ENCODE measurements around the gene TEX101. TPM values are rescaled to one million over a fixed set of nuclear protein-coding genes. Genes with fewer than 3 reads are reported as not detected.
A peak's percentile ranks its signal among the peaks of the same experiment; 100 is the strongest.
"Not testable (repeated sequence)": the region's sequence is repeated elsewhere in the genome, so short reads cannot be mapped to it uniquely, and the experiment has no call there.

Gene TEX101
- total and polyA plus RNA-seq, 5 experiments from 2014 or later, result not detected

- Mint-ChIP-seq H3K4me3 (peak overlapping the region in 1 of 10 donors; percentile 15), H3K27ac (peak overlapping the region in 5 of 10 donors; percentile 5 to 74 (median 61)), H3K27me3 (peaks cover 0 to 3% (median 0%) of the 10 kb centered on the region in 5 donors), H3K9me3 (no peaks in the 10 kb centered on the region), H3K4me1 (peaks cover 0 to 15% (median 11%) of the 10 kb centered on the region in 4 donors), H3K36me3 (no peaks in the 10 kb centered on the region)
- DNase-seq, result peak in 1 of 10 donors; percentile 14
- POLR2A ChIA-PET, result interaction anchor here (0.7 to 0.9 kb wide), 2 partner anchors 13 to 93 kb away, joined by 3 read pairs; no protein-coding TSS in a partner anchor
- peak in 1 of 2 donors; percentile 39 for ATAC-seq
Measured at GRCh38 chr19:43425567-43426392, 11.1 kb downstream of the TEX101 start.

DNA sequence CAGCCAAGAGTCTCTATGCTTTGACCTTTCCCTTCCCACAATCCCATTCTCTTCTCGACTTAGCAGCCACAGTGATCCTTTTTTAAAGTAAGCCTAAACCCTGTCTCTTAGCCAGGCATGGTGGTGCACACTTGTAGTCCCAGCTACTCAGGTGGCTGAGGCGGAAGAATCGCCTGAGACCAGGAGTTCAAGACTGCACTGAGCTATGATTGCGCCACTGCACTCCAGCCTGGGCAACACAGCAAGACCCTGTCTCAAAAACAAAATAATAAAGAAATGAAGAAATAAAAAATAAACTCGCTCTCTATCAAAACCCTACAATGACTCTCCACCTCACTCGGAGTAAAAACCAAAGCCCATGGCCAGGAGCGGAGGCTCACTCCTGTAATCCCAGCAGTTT lies 14.7 kb downstream of the TEX101 start:
- Mint-ChIP-seq H3K36me3 (no peaks in the 10 kb centered on the region), H3K9me3 (no peaks in the 10 kb centered on the region), H3K4me3 (no peak overlapping the region), H3K4me1 (peaks cover 11 to 30% (median 21%) of the 10 kb centered on the region in 4 donors), H3K27me3 (peaks cover 0 to 1% (median 0%) of the 10 kb centered on the region in 5 donors), H3K27ac (peak overlapping the region in 2 of 10 donors; percentile 4 to 6)
- no peak for ATAC-seq
- no peak for DNase-seq
- POLR2A ChIA-PET, result no interaction called here

- H3K27ac Mint-ChIP-seq, result peak overlapping the region in 4 of 10 donors; percentile 5 to 93 (median 52)
- ATAC-seq (no peak), DNase-seq (peak in 3 of 10 donors; percentile 14 to 40 (median 15))
- no peaks in the 10 kb centered on the region for H3K36me3 Mint-ChIP-seq
- no peak overlapping the region for H3K4me3 Mint-ChIP-seq
- POLR2A ChIA-PET, result interaction anchor here (1.0 kb wide), 1 partner anchor 9 kb away, joined by 3 read pairs; no protein-coding TSS in a partner anchor
- H3K9me3 Mint-ChIP-seq, result no peaks in the 10 kb centered on the region
- no peaks in the 10 kb centered on the region for H3K27me3 Mint-ChIP-seq
- H3K4me1 Mint-ChIP-seq, result peaks cover 9 to 33% (median 20%) of the 10 kb centered on the region in 4 donors
Measured at GRCh38 chr19:43430142-43430710, 15.5 kb downstream of the TEX101 start.

GRCh38 chr19:43430976-43431375 lies 16.3 kb downstream of the TEX101 start:
- H3K4me1 Mint-ChIP-seq, result peaks cover 8 to 33% (median 21%) of the 10 kb centered on the region in 4 donors
- H3K27me3 Mint-ChIP-seq, result no peaks in the 10 kb centered on the region
- H3K9me3 Mint-ChIP-seq, result no peaks in the 10 kb centered on the region
- POLR2A ChIA-PET, result interaction anchor here (1.0 to 2.0 kb wide), 2 partner anchors 8 to 16 kb away, joined by 3 to 6 read pairs; no protein-coding TSS in a partner anchor
- no peak overlapping the region for H3K4me3 Mint-ChIP-seq
- peak overlapping the region in 1 of 10 donors; percentile 4 for H3K27ac Mint-ChIP-seq
- no peaks in the 10 kb centered on the region for H3K36me3 Mint-ChIP-seq
- ATAC-seq (no peak), DNase-seq (no peak)

GRCh38 chr19:43433358-43433673 lies 18.6 kb downstream of the TEX101 start:
- DNase-seq (no peak), ATAC-seq (no peak)
- Mint-ChIP-seq H3K4me3 (no peak overlapping the region), H3K27ac (peak overlapping the region in 7 of 10 donors; percentile 24 to 93 (median 68)), H3K36me3 (no peaks in the 10 kb centered on the region), H3K9me3 (no peaks in the 10 kb centered on the region), H3K4me1 (peaks cover 12 to 52% (median 35%) of the 10 kb centered on the region in 4 donors), H3K27me3 (no peaks in the 10 kb centered on the region)
- POLR2A ChIA-PET, result no interaction called here

DNA sequence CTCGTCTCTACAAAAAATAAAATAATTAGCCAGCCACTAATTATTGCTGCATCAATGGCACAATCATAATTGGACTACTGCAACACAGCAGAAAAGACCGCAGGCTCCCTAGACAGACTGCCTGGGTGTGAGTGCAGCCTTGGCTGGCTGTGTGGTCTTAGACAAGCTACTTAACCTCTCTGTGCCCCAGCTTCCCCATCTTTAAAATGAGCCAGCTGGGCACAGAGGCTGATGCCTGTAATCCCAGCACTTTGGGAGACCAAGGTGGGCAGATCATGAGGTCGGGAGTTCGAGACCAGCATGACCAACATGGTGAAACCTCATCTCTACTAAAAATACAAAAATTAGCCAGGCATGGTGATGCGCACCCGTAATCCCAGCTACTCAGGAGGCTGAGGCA lies 19.0 kb downstream of the TEX101 start:
- Mint-ChIP-seq H3K27me3 (no peaks in the 10 kb centered on the region), H3K36me3 (no peaks in the 10 kb centered on the region), H3K27ac (peak overlapping the region in 1 of 10 donors; percentile 4), H3K4me3 (no peak overlapping the region), H3K9me3 (no peaks in the 10 kb centered on the region), H3K4me1 (peaks cover 14 to 56% (median 39%) of the 10 kb centered on the region in 4 donors)
- ATAC-seq (no peak), DNase-seq (no peak)
- POLR2A ChIA-PET, result no interaction called here

DNA sequence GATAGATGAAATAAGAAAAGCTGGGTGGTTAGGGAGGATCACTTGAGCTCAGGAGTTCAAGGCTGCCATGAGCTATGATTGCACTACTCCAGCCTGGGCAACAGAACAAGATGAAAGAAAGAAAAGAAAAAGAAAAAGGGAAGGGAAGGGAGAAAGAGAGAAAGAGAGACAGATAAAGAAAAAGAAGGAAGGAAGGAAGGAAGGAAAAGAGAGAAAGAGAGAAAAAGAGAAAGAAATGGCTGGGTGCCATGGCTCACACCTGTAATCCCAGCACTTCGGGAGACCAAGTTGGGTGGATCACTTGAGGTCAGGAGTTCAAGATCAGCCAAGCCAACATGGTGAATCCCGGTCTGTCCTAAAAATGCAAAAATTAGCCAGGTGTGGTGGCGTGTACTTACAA lies 21.1 kb downstream of the TEX101 start:
- H3K27ac Mint-ChIP-seq, result peak overlapping the region; percentile 4 to 94 (median 75)

DNA sequence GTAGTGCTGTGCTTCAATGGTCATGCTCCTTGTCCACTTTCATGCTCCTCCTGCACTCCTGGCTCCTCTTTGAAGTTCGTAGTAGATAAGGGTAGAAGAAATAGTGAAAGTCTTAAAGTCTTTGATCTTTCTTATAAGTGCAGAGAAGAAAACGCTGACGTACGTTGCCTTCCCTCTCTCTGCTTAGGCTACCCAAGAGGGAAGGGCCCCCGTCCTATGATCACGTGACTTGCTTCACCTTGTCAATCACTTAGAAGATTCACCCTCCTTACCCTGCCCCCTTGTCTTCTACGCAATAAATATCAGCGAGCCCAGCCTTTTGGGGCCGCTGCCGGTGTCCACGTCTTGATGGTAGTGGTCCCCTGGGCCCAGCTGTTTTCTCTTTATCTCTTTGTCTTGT lies 22.6 kb downstream of the TEX101 start:
- peak in 1 of 10 donors; percentile 30 for DNase-seq
- H3K36me3 Mint-ChIP-seq, H3K9me3 Mint-ChIP-seq, ATAC-seq, POLR2A ChIA-PET, H3K27me3 Mint-ChIP-seq: not testable (repeated sequence)
- Mint-ChIP-seq H3K4me3 (peak overlapping the region in 5 of 10 donors; percentile 5 to 44 (median 24)), H3K4me1 (peaks cover 18 to 65% (median 57%) of the 10 kb centered on the region in 4 donors), H3K27ac (peak overlapping the region; percentile 74 to 95 (median 90))

More for the DNA sequence above, 21.1 kb downstream of the TEX101 start:
- no peaks in the 10 kb centered on the region for H3K36me3 Mint-ChIP-seq
- no peaks in the 10 kb centered on the region for H3K27me3 Mint-ChIP-seq
- H3K4me3 Mint-ChIP-seq, result peak overlapping the region in 1 of 10 donors; percentile 23
- H3K9me3 Mint-ChIP-seq, result peaks cover 0 to 7% (median 0%) of the 10 kb centered on the region in 9 donors
- DNase-seq (no peak), ATAC-seq (no peak)
- H3K4me1 Mint-ChIP-seq, result peaks cover 18 to 63% (median 54%) of the 10 kb centered on the region in 4 donors
- POLR2A ChIA-PET, result interaction anchor here (0.7 to 1.7 kb wide), 2 partner anchors 30 to 97 kb away, joined by 4 to 5 read pairs; partner anchors contain the start of genes LYPD3 and ZNF575

GRCh38 chr19:43437712-43438111 lies 23.0 kb downstream of the TEX101 start:
- Mint-ChIP-seq H3K36me3 (no peaks in the 10 kb centered on the region), H3K27ac (peak overlapping the region; percentile 74 to 95 (median 90)), H3K4me3 (peak overlapping the region in 4 of 10 donors; percentile 11 to 57 (median 32)), H3K27me3 (no peaks in the 10 kb centered on the region), H3K4me1 (peaks cover 18 to 62% (median 53%) of the 10 kb centered on the region in 4 donors), H3K9me3 (peaks cover 0 to 9% (median 0%) of the 10 kb centered on the region in 9 donors)
- DNase-seq (no peak), ATAC-seq (no peak)
- POLR2A ChIA-PET, result interaction anchor here (1.6 to 4.4 kb wide), 2 partner anchors 27 to 91 kb away, joined by 4 to 51 read pairs; partner anchors contain the start of gene LYPD3

DNA sequence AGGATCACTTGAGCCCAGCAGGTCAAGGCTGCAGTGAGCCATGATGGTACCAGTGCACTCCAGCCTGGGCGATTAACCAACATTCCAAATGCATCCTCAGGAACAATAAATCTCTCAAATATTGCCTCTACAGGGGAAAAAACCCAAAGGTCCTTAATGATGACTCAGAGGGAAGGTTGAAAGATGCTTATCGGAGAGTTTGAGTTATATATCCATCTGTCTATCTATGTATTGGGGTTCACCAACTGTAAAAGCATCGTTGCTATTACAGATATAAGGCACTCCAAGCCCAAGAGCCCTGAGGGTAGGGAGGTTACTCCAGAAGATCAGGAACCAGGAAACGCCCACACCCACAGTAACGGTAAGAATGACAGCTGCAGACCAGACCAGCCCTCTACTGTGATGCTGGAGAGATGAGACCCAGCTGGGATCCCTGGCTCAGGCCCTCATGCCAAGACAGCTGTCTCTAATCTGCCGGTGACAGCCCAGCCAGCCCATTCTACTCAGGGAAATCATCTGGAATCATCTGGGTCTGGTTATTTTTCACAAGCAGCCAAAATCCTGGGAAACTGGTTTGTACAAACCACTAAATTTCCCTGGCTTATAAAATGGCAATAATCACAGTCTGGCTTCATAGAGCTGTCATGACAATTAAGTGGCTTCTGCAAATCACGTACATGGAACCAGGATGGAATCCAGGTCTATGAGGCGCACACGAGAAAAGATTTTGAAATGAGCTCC lies 23.8 kb downstream of the TEX101 start:
- DNase-seq (no peak), ATAC-seq (no peak)
- POLR2A ChIA-PET, result interaction anchor here (0.8 to 4.4 kb wide), 14 partner anchors 7 to 158 kb away, joined by 3 to 51 read pairs (median 4); partner anchors contain the start of genes IRGQ, LYPD3, PHLDB3 and ZNF575
- Mint-ChIP-seq H3K4me3 (peak overlapping the region in 9 of 10 donors; percentile 19 to 66 (median 56)), H3K36me3 (no peaks in the 10 kb centered on the region), H3K27ac (peak overlapping the region; percentile 74 to 98 (median 94)), H3K9me3 (peaks cover 0 to 9% (median 0%) of the 10 kb centered on the region in 9 donors), H3K4me1 (peaks cover 17 to 62% (median 51%) of the 10 kb centered on the region in 4 donors), H3K27me3 (no peaks in the 10 kb centered on the region)

- peak; percentile 93 to 99 for ATAC-seq
- DNase-seq, result peak; percentile 27 to 84 (median 54)
- no peaks in the 10 kb centered on the region for H3K36me3 Mint-ChIP-seq
- peaks cover 20 to 64% (median 54%) of the 10 kb centered on the region in 4 donors for H3K4me1 Mint-ChIP-seq
- peaks cover 0 to 9% (median 0%) of the 10 kb centered on the region in 9 donors for H3K9me3 Mint-ChIP-seq
- POLR2A ChIA-PET, result interaction anchor here (0.8 to 4.4 kb wide), 17 partner anchors 7 to 157 kb away, joined by 3 to 51 read pairs (median 4); partner anchors contain the start of genes IRGQ, LYPD3, PHLDB3 and ZNF575
- H3K27me3 Mint-ChIP-seq, result no peaks in the 10 kb centered on the region
- H3K27ac Mint-ChIP-seq, result peak overlapping the region; percentile 74 to 98 (median 94)
- peak overlapping the region; percentile 19 to 67 (median 60) for H3K4me3 Mint-ChIP-seq
Measured at GRCh38 chr19:43439032-43439708, 24.5 kb downstream of the TEX101 start.

Measured in naive thymus-derived CD8-positive, alpha-beta T cell (primary cell).